ENCODE data around the gene NFATC2. TPM values are rescaled to one million over a fixed set of nuclear protein-coding genes. Genes with fewer than 3 reads are reported as not detected.

Gene NFATC2
- total RNA-seq, 2 donors from 2014 or later: 11.9 to 24.5 TPM

GRCh38 chr20:51359401-51359800 is 183.1 kb downstream of the NFATC2 start:
- Histone ChIP-seq H3K36me3 (no peaks in the 10 kb centered on the region), H3K4me3 (no peak overlapping the region), H3K27ac (no peak overlapping the region), H3K9me3 (no peaks in the 10 kb centered on the region), H3K27me3 (replicated peaks; ENCODE audit: insufficient read depth) (no peaks in the 10 kb centered on the region), H3K4me1 (ENCODE audit: control insufficient read depth in 1 of 2, low read depth in 2 of 2) (peaks cover 5 to 11% of the 10 kb centered on the region in 2 donors)
- no peak for TF ChIP-seq CTCF (IDR thresholded peaks at IDR 0.05)
- ATAC-seq (ENCODE audit: insufficient number of reproducible peaks, low FRiP score, low read depth) (no peak), DNase-seq (ENCODE audit: low spot score) (no peak)

GRCh38 chr20:51358032-51358724 is 184.3 kb downstream of the NFATC2 start:
- Histone ChIP-seq H3K4me1 (ENCODE audit: control insufficient read depth in 1 of 2, low read depth in 2 of 2) (peaks cover 5 to 17% of the 10 kb centered on the region in 2 donors), H3K9me3 (no peaks in the 10 kb centered on the region), H3K4me3 (no peak overlapping the region), H3K27ac (no peak overlapping the region), H3K36me3 (no peaks in the 10 kb centered on the region), H3K27me3 (replicated peaks; ENCODE audit: insufficient read depth) (no peaks in the 10 kb centered on the region)
- ATAC-seq (ENCODE audit: insufficient number of reproducible peaks, low FRiP score, low read depth) (no peak), DNase-seq (ENCODE audit: low spot score) (no peak)
- no peak for TF ChIP-seq CTCF (IDR thresholded peaks at IDR 0.05)

- H3K4me1 ChIP-seq (ENCODE audit: control insufficient read depth in 1 of 2, low read depth in 2 of 2): peaks cover 5 to 17% of the 10 kb centered on the region in 2 donors
- no peak for TF ChIP-seq CTCF (IDR thresholded peaks at IDR 0.05)
- no peak overlapping the region for H3K4me3 ChIP-seq
- H3K36me3 ChIP-seq: no peaks in the 10 kb centered on the region
- H3K27me3 ChIP-seq (replicated peaks; ENCODE audit: insufficient read depth): no peaks in the 10 kb centered on the region
- ATAC-seq (ENCODE audit: insufficient number of reproducible peaks, low FRiP score, low read depth) (no peak), DNase-seq (ENCODE audit: low spot score) (no peak)
- no peaks in the 10 kb centered on the region for H3K9me3 ChIP-seq
- H3K27ac ChIP-seq: no peak overlapping the region
Observed at GRCh38 chr20:51357543-51357942, 185.0 kb downstream of the NFATC2 start.

- Histone ChIP-seq H3K4me1 (ENCODE audit: control insufficient read depth in 1 of 2, low read depth in 2 of 2) (peaks cover 5 to 17% of the 10 kb centered on the region in 2 donors), H3K36me3 (no peaks in the 10 kb centered on the region), H3K4me3 (no peak overlapping the region), H3K27me3 (replicated peaks; ENCODE audit: insufficient read depth) (no peaks in the 10 kb centered on the region), H3K9me3 (no peaks in the 10 kb centered on the region), H3K27ac (no peak overlapping the region)
- DNase-seq (ENCODE audit: low spot score) (no peak), ATAC-seq (ENCODE audit: insufficient number of reproducible peaks, low FRiP score, low read depth) (no peak)
- TF ChIP-seq CTCF (IDR thresholded peaks at IDR 0.05): no peak
Observed at GRCh38 chr20:51356871-51357270, 185.6 kb downstream of the NFATC2 start.

- no peaks in the 10 kb centered on the region for H3K27me3 ChIP-seq (replicated peaks; ENCODE audit: insufficient read depth)
- no peak for TF ChIP-seq CTCF (IDR thresholded peaks at IDR 0.05)
- peak overlapping the region; percentile 10 for H3K4me3 ChIP-seq
- no peaks in the 10 kb centered on the region for H3K9me3 ChIP-seq
- H3K4me1 ChIP-seq (ENCODE audit: control insufficient read depth in 1 of 2, low read depth in 2 of 2): peaks cover 5 to 17% of the 10 kb centered on the region in 2 donors
- H3K27ac ChIP-seq: peak overlapping the region in 1 of 2 donors; percentile 37
- ATAC-seq (ENCODE audit: insufficient number of reproducible peaks, low FRiP score, low read depth) (no peak), DNase-seq (ENCODE audit: low spot score) (no peak)
- H3K36me3 ChIP-seq: no peaks in the 10 kb centered on the region
Observed at GRCh38 chr20:51354769-51355319, 187.7 kb downstream of the NFATC2 start.
